ENCODE data around the gene TBC1D30.
"Not testable (repeated sequence)": the region's sequence is repeated elsewhere in the genome, so short reads cannot be mapped to it uniquely, and the experiment has no call there.

The TBC1D30 gene

GRCh38 chr12:64836856-64837255 is 12.4 kb downstream of the TBC1D30 start:
- TF ChIP-seq, protein P1, sequence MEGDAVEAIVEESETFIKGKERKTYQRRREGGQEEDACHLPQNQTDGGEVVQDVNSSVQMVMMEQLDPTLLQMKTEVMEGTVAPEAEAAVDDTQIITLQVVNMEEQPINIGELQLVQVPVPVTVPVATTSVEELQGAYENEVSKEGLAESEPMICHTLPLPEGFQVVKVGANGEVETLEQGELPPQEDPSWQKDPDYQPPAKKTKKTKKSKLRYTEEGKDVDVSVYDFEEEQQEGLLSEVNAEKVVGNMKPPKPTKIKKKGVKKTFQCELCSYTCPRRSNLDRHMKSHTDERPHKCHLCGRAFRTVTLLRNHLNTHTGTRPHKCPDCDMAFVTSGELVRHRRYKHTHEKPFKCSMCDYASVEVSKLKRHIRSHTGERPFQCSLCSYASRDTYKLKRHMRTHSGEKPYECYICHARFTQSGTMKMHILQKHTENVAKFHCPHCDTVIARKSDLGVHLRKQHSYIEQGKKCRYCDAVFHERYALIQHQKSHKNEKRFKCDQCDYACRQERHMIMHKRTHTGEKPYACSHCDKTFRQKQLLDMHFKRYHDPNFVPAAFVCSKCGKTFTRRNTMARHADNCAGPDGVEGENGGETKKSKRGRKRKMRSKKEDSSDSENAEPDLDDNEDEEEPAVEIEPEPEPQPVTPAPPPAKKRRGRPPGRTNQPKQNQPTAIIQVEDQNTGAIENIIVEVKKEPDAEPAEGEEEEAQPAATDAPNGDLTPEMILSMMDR (IDR thresholded peaks at IDR 0.05), result no peak
- TF ChIP-seq ZFX (IDR thresholded peaks at IDR 0.05; ENCODE audit: borderline replicate concordance), result no peak
- peak overlapping the region; percentile 44 for H3K27ac ChIP-seq

DNA sequence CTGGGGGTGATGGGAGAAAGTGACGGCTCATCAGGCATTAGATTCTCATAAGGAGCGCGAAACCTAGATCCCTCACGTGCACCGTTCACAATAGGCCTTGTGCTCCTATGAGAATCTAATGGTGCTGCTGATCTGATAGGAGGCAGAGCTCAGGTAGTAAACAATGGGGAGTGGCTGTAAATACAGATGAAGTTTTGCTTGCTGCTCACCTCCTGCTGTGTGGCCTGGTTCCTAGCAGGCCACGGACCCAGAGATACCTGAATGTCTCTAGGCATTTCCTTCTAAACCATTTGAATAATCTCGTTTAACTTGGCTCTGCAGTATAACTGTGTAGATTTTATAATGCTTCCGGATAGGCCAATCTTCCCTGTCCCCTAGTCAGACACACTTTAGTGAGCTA is 13.0 kb downstream of the TBC1D30 start:
- H3K27ac ChIP-seq, result peak overlapping the region; percentile 44
- TF ChIP-seq, protein P1 (IDR thresholded peaks at IDR 0.05), result no peak
- TF ChIP-seq ZFX (IDR thresholded peaks at IDR 0.05; ENCODE audit: borderline replicate concordance), result no peak

- no peak for TF ChIP-seq ZFX (IDR thresholded peaks at IDR 0.05; ENCODE audit: borderline replicate concordance)
- TF ChIP-seq, protein P1 (IDR thresholded peaks at IDR 0.05), result no peak
- no peak overlapping the region for H3K27ac ChIP-seq
These were observed 15.7 kb downstream of the TBC1D30 start for GRCh38 chr12:64840119-64840518.

DNA sequence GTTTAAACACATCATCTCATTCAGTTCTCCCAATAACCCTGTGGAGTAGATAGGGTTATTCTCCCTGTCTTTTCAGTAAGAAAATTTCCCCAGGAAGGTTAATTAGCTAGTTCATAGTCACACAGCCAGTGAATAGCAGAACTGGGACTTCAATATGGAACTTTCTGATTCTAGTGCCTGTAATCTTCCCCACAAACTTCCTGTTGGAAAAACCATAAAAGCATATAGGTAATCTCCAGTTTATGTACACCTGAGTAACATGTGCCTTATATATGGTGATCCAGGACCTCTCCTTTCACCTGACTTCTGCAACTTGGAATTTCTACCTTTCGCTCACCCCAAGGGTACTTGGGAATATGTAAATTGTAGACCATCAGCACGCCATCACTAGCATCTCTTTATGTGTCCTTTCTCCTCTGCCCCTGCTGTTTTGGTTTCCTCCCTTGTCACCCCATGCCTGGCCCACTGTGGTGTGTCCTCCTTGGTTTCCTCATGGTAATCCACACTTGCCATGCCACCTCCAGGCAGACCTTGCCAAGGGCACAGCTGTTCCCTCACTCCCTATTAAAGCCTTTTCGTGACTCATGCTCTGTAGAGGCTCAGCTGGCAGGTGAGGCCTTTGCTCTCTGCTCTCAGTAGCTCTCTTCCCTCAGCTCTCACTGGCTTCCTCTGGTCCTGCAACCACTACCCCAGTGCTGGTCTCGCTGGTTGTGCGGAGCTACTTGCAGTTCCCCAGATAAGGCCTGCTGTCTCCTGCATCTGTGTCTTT is 16.7 kb downstream of the TBC1D30 start:
- no peak overlapping the region for H3K27ac ChIP-seq
- TF ChIP-seq, protein P1 (IDR thresholded peaks at IDR 0.05), result no peak

DNA sequence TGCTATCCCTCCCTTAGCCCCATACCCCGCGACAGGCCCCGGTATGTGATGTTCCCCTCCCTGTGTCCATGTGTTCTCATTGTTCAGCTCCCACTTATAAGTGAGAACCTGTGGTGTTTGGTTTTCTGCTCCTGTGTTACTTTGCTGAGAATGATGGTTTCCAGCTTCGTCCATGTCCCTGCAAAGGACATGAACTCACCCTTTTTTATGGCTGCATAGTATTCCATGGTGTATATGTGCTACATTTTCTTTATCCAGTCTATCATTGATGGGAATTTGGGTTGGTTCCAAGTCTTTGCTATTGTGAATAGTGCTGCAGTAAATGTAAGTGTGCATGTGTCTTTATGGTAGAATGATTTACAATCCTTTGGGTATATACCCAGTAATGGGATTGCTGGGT is 24.0 kb downstream of the TBC1D30 start:
- not testable (repeated sequence) for H3K27ac ChIP-seq

- TF ChIP-seq, protein P1 (IDR thresholded peaks at IDR 0.05), result no peak
- TF ChIP-seq ZFX (IDR thresholded peaks at IDR 0.05; ENCODE audit: borderline replicate concordance), result no peak
- no peak overlapping the region for H3K27ac ChIP-seq
These were observed 34.6 kb downstream of the TBC1D30 start for GRCh38 chr12:64858882-64859605.

GRCh38 chr12:64860446-64860998 is 36.1 kb downstream of the TBC1D30 start:
- no peak overlapping the region for H3K27ac ChIP-seq
- TF ChIP-seq ZFX (IDR thresholded peaks at IDR 0.05; ENCODE audit: borderline replicate concordance), result no peak
- TF ChIP-seq, protein P1 (IDR thresholded peaks at IDR 0.05), result no peak
